HFFc6 (cell line): ENCODE data around the gene DENND5B. TPM values are rescaled to one million over a fixed set of nuclear protein-coding genes. Genes with fewer than 3 reads are reported as not detected.

ENCODE experiments used
- DNase-seq: peaks from one replicate; pipeline ENCODE4 v3.0.0-alpha.2; 2018
- H3K27ac Mint-ChIP-seq: 2 replicates; pipeline ENCODE4 v1.8.0; 2020; ENCODE audit warnings: mild to moderate bottlenecking, mixed read lengths
- H3K27me3 Mint-ChIP-seq: 2 replicates; pipeline ENCODE4 v1.8.0; 2021; ENCODE audit warnings: mild to moderate bottlenecking, moderate library complexity, mixed read lengths; ENCODE audit not compliant: insufficient read depth
- H3K36me3 Mint-ChIP-seq: 2 replicates; pipeline ENCODE4 v1.8.0; 2021; ENCODE audit warnings: low read depth, mixed read lengths
- H3K4me1 Mint-ChIP-seq: 2 replicates; pipeline ENCODE4 v1.8.0; 2020; ENCODE audit warnings: low read depth, mixed read lengths
- H3K4me3 Mint-ChIP-seq: 2 replicates; pipeline ENCODE4 v1.8.0; 2020; ENCODE audit warnings: mild to moderate bottlenecking, moderate library complexity, mixed read lengths
- H3K9me3 Mint-ChIP-seq: 2 replicates; pipeline ENCODE4 v1.8.0; 2020; ENCODE audit warnings: mild to moderate bottlenecking, mixed read lengths
- CTCF ChIP-seq: fragments of 200-600 bp; sonication (generic); IDR thresholded peaks from 2 replicates; pipeline ENCODE4 v1.5.0; 2021; ENCODE audit warnings: antibody characterized with exemption, mild to moderate bottlenecking
- total RNA-seq, 6 experiments: library from RNA; stranded (reverse); fragmentation: NEBNext Ultra II Directional; extraction: Animal tissue kit (Norgen Biotek cat#: 25700); gene quantifications; 2 replicates in 1 of 6; 3 replicates in 5 of 6; pipeline ENCODE4 v1.2.3, GENCODE V29; 2021

DENND5B gene
- total RNA-seq, 6 experiments from 2014 or later: 9.5 to 11.4 (median 10.1) TPM

- Mint-ChIP-seq H3K36me3 (peaks cover 8% of the 10 kb centered on the region), H3K4me1 (peaks cover 40% of the 10 kb centered on the region), H3K27me3 (peaks cover 3% of the 10 kb centered on the region; the same call in 1 of the 2 replicates), H3K4me3 (no peak overlapping the region), H3K9me3 (no peaks in the 10 kb centered on the region), H3K27ac (no peak overlapping the region)
- no peak for DNase-seq
- TF ChIP-seq CTCF: no peak
Measured at GRCh38 chr12:31470459-31470858, 120.5 kb downstream of the DENND5B start.

GRCh38 chr12:31466768-31467167, 124.2 kb downstream of the DENND5B start:
- H3K4me1 Mint-ChIP-seq: peaks cover 35% of the 10 kb centered on the region

GRCh38 chr12:31465002-31465401, 125.9 kb downstream of the DENND5B start:
- no peak for DNase-seq
- Mint-ChIP-seq H3K27me3 (no peaks in the 10 kb centered on the region; the same call in 1 of the 2 replicates), H3K27ac (no peak overlapping the region), H3K4me3 (no peak overlapping the region), H3K9me3 (no peaks in the 10 kb centered on the region), H3K4me1 (peaks cover 29% of the 10 kb centered on the region), H3K36me3 (peaks cover 10% of the 10 kb centered on the region)
- TF ChIP-seq CTCF: no peak

More at GRCh38 chr12:31466768-31467167, 124.2 kb downstream of the DENND5B start:
- Mint-ChIP-seq H3K27me3 (peaks cover 3% of the 10 kb centered on the region; the same call in 1 of the 2 replicates), H3K4me3 (no peak overlapping the region), H3K9me3 (no peaks in the 10 kb centered on the region), H3K27ac (0 out of 2 replicates have a peak overlapping the region, but pooled peaks have one; percentile 9), H3K36me3 (peaks cover 7% of the 10 kb centered on the region)
- peak; percentile 9 for DNase-seq
- TF ChIP-seq CTCF: no peak

GRCh38 chr12:31460024-31460423, 130.9 kb downstream of the DENND5B start:
- no peaks in the 10 kb centered on the region for H3K27me3 Mint-ChIP-seq
- H3K9me3 Mint-ChIP-seq: no peaks in the 10 kb centered on the region
- H3K36me3 Mint-ChIP-seq: peaks cover 13% of the 10 kb centered on the region
- H3K4me1 Mint-ChIP-seq: peaks cover 12% of the 10 kb centered on the region
- DNase-seq: no peak
- no peak overlapping the region for H3K4me3 Mint-ChIP-seq
- TF ChIP-seq CTCF: no peak
- H3K27ac Mint-ChIP-seq: no peak overlapping the region

GRCh38 chr12:31456562-31456961, 134.4 kb downstream of the DENND5B start:
- Mint-ChIP-seq H3K4me1 (peaks cover 12% of the 10 kb centered on the region), H3K27ac (no peak overlapping the region), H3K9me3 (no peaks in the 10 kb centered on the region), H3K27me3 (no peaks in the 10 kb centered on the region), H3K36me3 (peaks cover 14% of the 10 kb centered on the region), H3K4me3 (no peak overlapping the region)
- DNase-seq: no peak
- TF ChIP-seq CTCF: no peak

- Mint-ChIP-seq H3K27ac (no peak overlapping the region), H3K4me1 (no peaks in the 10 kb centered on the region), H3K9me3 (no peaks in the 10 kb centered on the region), H3K4me3 (no peak overlapping the region), H3K27me3 (no peaks in the 10 kb centered on the region; the same call in 1 of the 2 replicates), H3K36me3 (peaks cover 10% of the 10 kb centered on the region; the same call in 1 of the 2 replicates)
- no peak for TF ChIP-seq CTCF
- no peak for DNase-seq
Measured at GRCh38 chr12:31444736-31445135, 146.2 kb downstream of the DENND5B start.
